AG08395 (cell line): ENCODE results near the gene CAMTA1.
"Not testable (repeated sequence)": the region's sequence is repeated elsewhere in the genome, so short reads cannot be mapped to it uniquely, and the experiment has no call there.

ENCODE experiments used
- DNase-seq: peaks from one replicate; pipeline ENCODE4 v3.0.0; 2012; ENCODE audit warnings: mixed read lengths, low spot score

The CAMTA1 gene

DNA sequence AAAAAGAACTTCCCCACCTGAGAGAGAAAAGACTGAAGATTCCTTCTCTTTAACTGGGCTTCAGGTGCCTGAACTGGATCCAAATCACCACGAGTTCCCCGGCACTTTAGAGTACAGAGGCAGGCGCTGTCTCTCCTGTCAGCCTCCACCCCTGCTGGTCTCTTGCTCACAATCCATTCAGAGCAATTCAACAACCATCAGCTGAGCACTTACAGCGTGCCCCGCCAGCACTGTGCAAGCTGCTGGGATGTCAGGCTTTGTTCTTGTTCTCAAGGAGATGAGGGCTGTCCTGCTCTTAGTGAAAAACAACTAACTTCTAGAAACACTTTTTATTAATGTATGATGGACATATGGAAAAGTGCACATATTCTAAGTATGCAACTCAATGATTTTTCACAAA, 917.1 kb downstream of the CAMTA1 start:
- DNase-seq: no peak

DNA sequence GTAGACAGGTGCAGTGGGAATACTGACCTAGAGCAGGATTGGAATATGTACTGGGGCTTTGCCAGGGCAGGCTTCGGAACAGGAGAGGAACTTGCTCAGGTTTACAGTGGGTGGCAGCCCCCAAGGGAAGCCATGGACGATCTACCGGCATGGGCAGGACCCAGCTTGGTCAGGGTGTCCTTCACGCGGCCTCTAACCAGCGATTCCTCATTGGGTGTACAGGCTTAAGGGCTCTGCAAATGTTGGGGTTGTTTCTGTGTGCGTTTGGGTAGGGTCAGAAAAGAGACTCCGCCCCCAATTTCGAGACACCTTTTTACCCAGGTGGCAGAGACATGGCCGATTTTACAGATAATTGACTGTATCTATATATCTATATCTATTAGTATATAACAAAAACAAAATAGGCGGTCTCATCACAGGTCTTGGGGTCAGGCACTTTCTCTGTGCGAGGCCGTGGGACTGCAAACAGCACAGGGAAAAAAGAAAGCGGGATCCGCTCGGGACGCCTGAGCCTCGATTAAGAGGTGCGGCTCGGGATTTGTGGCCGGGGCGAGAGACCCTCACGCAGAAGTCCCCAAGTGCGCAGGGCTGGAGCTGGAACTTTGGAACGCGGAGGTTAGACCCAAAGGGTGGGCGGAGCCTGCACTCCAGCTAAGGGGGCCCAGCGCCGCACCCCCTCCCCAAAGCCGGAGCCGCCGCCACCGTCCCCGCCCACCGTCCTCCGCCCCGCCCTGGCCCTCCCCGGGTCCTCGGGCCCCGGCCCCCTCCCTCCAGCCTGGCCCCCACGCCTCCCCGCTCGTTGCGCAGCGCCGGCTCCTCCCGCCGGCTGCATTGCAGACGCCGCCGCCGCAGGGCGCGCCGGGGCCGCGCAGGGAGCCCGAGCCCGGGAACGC, 918.3 kb downstream of the CAMTA1 start:
- DNase-seq: no peak

GRCh38 chr1:7704214-7705047, 919.2 kb downstream of the CAMTA1 start:
- DNase-seq: peak; percentile 98

GRCh38 chr1:7705048-7705907, 920.0 kb downstream of the CAMTA1 start:
- no peak for DNase-seq

GRCh38 chr1:7705908-7706216, 920.6 kb downstream of the CAMTA1 start:
- DNase-seq: no peak

GRCh38 chr1:7707527-7707926, 922.3 kb downstream of the CAMTA1 start:
- no peak for DNase-seq

GRCh38 chr1:7708065-7708464, 922.8 kb downstream of the CAMTA1 start:
- not testable (repeated sequence) for DNase-seq

DNA sequence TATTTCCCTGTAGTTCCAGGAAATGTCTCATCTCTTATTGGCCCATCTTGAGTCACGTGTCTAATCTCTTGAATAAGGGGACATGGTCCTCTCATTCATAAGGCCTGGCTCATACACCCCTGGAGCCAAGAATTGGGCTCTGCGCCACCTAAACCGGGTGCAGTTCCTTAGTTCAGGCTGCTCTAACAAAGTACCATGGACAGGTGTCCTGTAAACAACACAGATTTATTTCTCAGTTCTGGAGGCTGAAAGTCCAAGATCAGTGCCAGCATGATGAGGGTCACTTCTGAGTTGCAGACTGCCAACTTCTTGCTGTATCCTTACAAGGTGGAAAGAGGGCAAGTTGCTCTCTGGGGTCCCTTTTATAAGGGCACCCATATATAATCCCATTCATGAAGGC, 925.6 kb downstream of the CAMTA1 start:
- no peak for DNase-seq

GRCh38 chr1:7712731-7713323, 927.6 kb downstream of the CAMTA1 start:
- no peak for DNase-seq

DNA sequence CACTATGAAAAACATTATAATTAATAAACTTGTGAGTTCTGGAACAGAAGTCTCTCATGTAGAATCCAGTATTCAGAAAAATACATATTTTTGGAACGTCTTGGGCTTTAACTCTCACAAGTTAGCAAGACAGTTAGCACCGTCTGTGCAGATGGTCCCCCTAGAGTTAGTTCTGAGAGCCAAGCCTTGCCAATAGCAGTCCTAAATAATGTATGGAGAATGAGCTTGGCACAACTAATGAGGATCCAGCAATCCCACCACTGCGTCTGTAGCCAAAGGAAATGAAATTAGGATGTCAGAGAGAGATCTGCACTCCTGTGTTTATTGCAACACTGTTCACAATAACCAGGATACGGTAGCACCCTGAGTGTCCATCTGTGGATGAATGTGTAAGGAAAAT, 931.3 kb downstream of the CAMTA1 start:
- no peak for DNase-seq

DNA sequence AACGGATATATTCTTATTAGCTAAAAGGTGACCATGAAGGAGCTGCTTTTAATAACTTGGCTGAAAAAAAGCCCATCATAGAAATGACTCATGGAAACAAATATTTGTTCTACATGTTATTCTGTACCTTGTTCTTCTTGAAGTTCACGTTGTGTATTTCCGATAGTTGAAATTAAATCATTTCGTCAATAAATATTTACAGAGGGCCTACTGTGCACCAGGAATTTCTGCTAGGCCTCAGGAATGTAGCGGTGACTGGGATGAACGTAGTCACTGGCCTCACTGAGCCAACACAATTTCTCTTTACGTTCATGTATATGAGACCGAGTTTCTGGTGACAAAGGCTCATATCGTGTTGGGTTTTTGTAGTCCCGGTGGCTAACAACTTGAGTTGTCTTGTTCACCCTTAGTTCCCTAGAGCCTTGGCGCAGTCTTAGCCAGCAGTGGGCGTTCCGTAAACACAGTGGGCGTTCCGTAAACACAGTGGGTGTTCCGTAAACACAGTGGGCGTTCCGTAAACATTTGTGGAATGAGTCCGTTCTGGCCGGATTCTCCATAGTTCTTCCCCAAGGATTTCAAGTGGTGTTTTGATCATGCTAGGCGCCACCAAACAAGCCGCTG, 932.6 kb downstream of the CAMTA1 start:
- no peak for DNase-seq

- no peak for DNase-seq
Observed at GRCh38 chr1:7719468-7720094, 934.3 kb downstream of the CAMTA1 start.

- DNase-seq: no peak
Observed at GRCh38 chr1:7721940-7722669, 936.9 kb downstream of the CAMTA1 start.

DNA sequence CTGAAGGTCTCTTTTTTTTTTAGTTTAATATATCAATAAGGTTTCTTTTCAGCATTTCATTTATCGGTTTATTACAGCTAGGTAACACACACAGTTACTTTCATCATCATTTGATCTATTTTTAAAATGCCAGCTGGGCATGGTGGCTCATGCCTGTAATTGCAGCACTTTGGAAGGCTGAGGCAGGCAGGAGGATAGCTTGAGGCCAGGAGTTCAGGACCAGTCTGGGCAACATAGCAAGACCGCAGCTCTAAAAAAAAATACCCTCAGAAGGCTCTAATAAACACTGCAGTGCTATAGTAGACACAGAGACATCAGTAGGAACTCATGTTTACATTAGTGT, 937.4 kb downstream of the CAMTA1 start:
- DNase-seq: no peak

DNA sequence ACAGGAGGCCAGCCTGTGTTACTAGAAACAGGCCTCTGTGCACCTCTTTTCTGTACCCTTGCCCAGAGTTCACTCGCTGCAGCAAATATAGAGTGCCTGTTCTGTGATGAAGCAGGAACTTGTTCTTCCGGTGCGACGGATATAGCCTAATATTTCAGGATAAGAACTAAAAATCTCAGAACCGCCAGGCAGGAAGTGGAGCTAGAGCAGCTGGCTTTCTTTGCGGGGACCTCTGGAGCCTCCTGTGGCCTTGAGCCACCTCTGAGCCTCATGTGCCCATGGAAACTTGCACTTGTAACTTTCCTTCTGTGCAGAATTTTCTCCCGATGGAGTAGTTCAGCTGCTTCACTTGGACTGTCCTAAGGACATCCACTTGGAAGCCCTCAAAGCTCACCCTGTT, 941.4 kb downstream of the CAMTA1 start:
- DNase-seq: no peak

GRCh38 chr1:7727809-7728471, 942.7 kb downstream of the CAMTA1 start:
- DNase-seq: no peak

DNA sequence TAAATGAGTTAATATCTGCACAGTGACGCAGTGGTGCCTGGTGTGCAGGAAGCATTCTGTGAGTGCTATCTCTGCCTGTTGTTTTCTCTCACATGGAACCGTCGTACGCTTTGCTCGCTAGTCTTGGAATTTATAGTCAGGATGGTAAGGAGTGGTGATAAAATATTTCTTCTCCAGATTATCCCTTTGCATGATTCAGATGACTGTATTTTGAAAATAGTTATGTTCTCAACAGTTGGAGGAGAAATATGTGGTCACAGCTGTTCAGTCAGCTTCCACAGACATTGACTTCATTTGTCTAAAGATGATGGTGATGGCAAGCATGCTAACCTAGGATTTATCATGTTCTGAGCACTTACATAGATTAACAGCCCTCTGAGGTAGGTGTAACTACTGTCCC, 944.5 kb downstream of the CAMTA1 start:
- DNase-seq: no peak

- DNase-seq: no peak
Observed at GRCh38 chr1:7732331-7732730, 947.1 kb downstream of the CAMTA1 start.

DNA sequence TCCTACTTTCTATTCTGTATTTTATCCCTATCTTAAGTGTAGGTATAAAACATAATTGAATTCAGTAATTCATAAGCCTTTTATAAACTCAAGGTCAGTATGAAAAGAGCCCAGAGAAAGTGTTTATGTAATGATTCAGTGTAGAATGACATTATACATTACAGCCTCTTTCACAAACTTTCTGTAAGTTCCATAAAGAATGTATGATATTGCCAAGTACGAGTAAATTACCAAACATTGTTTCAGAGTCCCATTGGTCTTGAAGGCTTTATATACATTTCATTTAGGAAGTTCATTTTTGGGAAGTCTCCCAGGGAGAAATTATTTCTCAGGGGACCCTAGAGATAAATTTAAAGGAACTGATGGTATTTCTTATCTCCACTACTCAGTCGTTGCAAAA, 948.0 kb downstream of the CAMTA1 start:
- no peak for DNase-seq

GRCh38 chr1:7738044-7738443, 952.8 kb downstream of the CAMTA1 start:
- no peak for DNase-seq
